ENCODE results near the gene LCORL. TPM values are rescaled to one million over a fixed set of nuclear protein-coding genes. Genes with fewer than 3 reads are reported as not detected.

Gene LCORL
- total and polyA plus RNA-seq, 9 of the 15 experiments (the other 6 are each of a cell fraction or from before 2014, with no cell fraction given), result 3.1 to 24.5 (median 11.1) TPM

GRCh38 chr4:17967078-17967477 lies 54.5 kb downstream of the LCORL start:
- H3K27me3 ChIP-seq (ENCODE audit: control insufficient read depth in 2 of 2, insufficient read depth in 2 of 2, low read length in 2 of 2), result no peaks in the 10 kb centered on the region
- ChIA-PET POLR2A (no interaction called here), CTCF (ENCODE audit: low intra/inter-chr PET ratio) (no interaction called here)
- no peak for TF ChIP-seq MAFF (IDR thresholded peaks at IDR 0.05; ENCODE audit: low read length)
- no peak for TF ChIP-seq ZNF668 (CRISPR knock-in tag; IDR thresholded peaks at IDR 0.05)
- no peak for TF ChIP-seq DEAF1 (CRISPR knock-in tag; IDR thresholded peaks at IDR 0.05)
- no peak for TF ChIP-seq ZNF280B (CRISPR knock-in tag; IDR thresholded peaks at IDR 0.05)
- no peak for TF ChIP-seq NR3C1 (CRISPR knock-in tag; IDR thresholded peaks at IDR 0.05)
- no peak for TF ChIP-seq ZBTB11 (CRISPR knock-in tag; IDR thresholded peaks at IDR 0.05)
- TF ChIP-seq USF1 (CRISPR knock-in tag; IDR thresholded peaks at IDR 0.05), result no peak
- no peak for TF ChIP-seq ATF3 (IDR thresholded peaks at IDR 0.05)
- no peak for TF ChIP-seq ATF3 (CRISPR knock-in tag; conservative IDR thresholded peaks at IDR 0.05)
- no peak for TF ChIP-seq ILK (tag; IDR thresholded peaks at IDR 0.05; ENCODE audit: borderline replicate concordance, low read depth)
- H3K27ac ChIP-seq (ENCODE audit: extremely low read depth, low read depth, low read length), result no peak overlapping the region
- no peak overlapping the region for H2AFZ ChIP-seq (ENCODE audit: low read depth, low read length)
- in situ Hi-C loops (cut with MboI) (no loop called here), intact Hi-C loops (cut with micrococcal nuclease) (no loop called here)
- H3K4me3 ChIP-seq, result no peak overlapping the region
- peaks cover 10% of the 10 kb centered on the region; the same call in 1 of the 3 replicates for H3K79me2 ChIP-seq (ENCODE audit: control insufficient read depth, insufficient read depth, low read length)
- H3K9me1 ChIP-seq (ENCODE audit: control insufficient read depth, insufficient read depth, low read length), result no peaks in the 10 kb centered on the region
- no peak overlapping the region for H3K4me2 ChIP-seq (ENCODE audit: insufficient read depth, low read length)
- WGBS (ENCODE audit: insufficient coverage, low coverage, missing lambda C conversion rate), result 33% methylated on average over 1 of the region's 1 CpG
- BruUV-seq (replicated peaks), result no TSS peak
- H3K9me3 ChIP-seq (replicated peaks; ENCODE audit: control insufficient read depth, insufficient read depth, low read depth, low read length), result no peaks in the 10 kb centered on the region
- H4K20me1 ChIP-seq (replicated peaks; ENCODE audit: control insufficient read depth, insufficient read depth, low read length), result no peaks in the 10 kb centered on the region
- H3K36me3 ChIP-seq (ENCODE audit: control insufficient read depth, insufficient read depth, low read length), result no peaks in the 10 kb centered on the region
- DNase-seq (ENCODE audit: extremely low read depth in 1 of 4, low spot score in 3 of 4), result no peak
- no peak for ATAC-seq
- no peak for FAIRE-seq
- no peaks in the 10 kb centered on the region for H3K4me1 ChIP-seq (replicated peaks in 1 of 2; ENCODE audit: control insufficient read depth in 2 of 2, insufficient read depth in 2 of 2, low read length in 2 of 2)
- H3K9ac ChIP-seq (ENCODE audit: insufficient read depth in 1 of 2, low read depth in 2 of 2, low read length in 2 of 2), result no peak overlapping the region

Data from K562 (cell line).